GM12875 (cell line): ENCODE results near the gene OLFML3.

ENCODE experiments used
- H3K4me3 ChIP-seq: one replicate; pipeline ENCODE4 v1.5.1; 2011; ENCODE audit warnings: low read depth, low read length, control low read depth
- CTCF ChIP-seq: IDR thresholded peaks from 2 replicates; pipeline ENCODE4 v1.5.1; 2011; ENCODE audit warnings: low read depth, mild to moderate bottlenecking, control low read depth, inconsistent platforms, low read length, moderate library complexity, borderline replicate concordance; ENCODE audit not compliant: insufficient read depth

Gene OLFML3

GRCh38 chr1:113991467-113991997 is 12.3 kb downstream of the OLFML3 start:
- TF ChIP-seq CTCF, result no peak
- no peak overlapping the region for H3K4me3 ChIP-seq

- H3K4me3 ChIP-seq, result no peak overlapping the region
- TF ChIP-seq CTCF, result no peak
These were observed 13.8 kb downstream of the OLFML3 start for GRCh38 chr1:113993072-113993471.

GRCh38 chr1:113993766-113994165 is 14.5 kb downstream of the OLFML3 start:
- no peak for TF ChIP-seq CTCF

GRCh38 chr1:113995382-113995781 is 16.1 kb downstream of the OLFML3 start:
- no peak for TF ChIP-seq CTCF
- no peak overlapping the region for H3K4me3 ChIP-seq

More at GRCh38 chr1:113993766-113994165, 14.5 kb downstream of the OLFML3 start:
- H3K4me3 ChIP-seq, result no peak overlapping the region

GRCh38 chr1:113998361-113998760 is 19.1 kb downstream of the OLFML3 start:
- H3K4me3 ChIP-seq, result no peak overlapping the region
- no peak for TF ChIP-seq CTCF

- TF ChIP-seq CTCF, result no peak
- H3K4me3 ChIP-seq, result no peak overlapping the region
These were observed 20.0 kb downstream of the OLFML3 start for GRCh38 chr1:113999233-113999632.

GRCh38 chr1:113999799-114000198 is 20.5 kb downstream of the OLFML3 start:
- TF ChIP-seq CTCF, result no peak
- no peak overlapping the region for H3K4me3 ChIP-seq
